Measurements from ENCODE around the gene NAT14. TPM values are rescaled to one million over a fixed set of nuclear protein-coding genes. Genes with fewer than 3 reads are reported as not detected.

NAT14 gene
- total and polyA plus RNA-seq, 2 donors from 2014 or later = 42.6 to 45.0 TPM

DNA sequence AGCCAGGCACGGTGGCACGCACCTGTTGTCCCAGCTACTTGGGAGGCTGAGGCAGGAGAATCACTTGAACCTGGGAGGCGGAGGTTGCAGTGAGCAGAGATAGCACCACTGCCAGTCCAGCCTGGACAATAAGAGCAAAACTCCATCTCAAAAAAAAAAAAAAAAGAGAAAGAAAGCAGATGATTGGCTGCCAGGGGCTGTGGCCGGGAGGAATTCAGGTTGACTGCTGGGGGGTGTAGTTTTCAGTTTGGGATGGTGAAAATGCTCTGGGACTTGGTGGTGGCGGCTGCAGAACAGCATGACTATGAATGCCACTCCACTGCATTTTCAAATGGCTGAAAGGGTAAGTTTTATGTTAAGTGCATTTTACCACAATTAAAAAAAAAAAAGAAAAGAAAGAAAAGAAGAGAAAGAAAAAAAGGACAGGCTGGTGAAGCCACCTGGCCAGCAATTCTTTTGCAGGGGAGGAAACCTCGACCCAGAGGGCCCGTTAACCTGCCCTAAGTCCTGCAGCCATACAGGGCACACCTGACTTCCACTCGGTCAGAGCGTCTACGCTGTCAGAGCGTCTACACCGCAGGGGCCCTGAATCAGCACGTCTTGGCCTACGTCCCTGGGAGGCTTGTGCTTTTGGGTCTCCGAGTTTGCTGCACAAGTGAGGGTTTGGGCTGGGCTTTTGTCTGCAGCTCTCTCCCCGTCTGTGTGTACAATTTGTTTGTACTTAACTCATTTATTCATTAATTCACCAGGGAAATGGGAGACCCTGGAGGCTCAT is 27.1 kb upstream of the NAT14 start:
- TF ChIP-seq, protein P1, sequence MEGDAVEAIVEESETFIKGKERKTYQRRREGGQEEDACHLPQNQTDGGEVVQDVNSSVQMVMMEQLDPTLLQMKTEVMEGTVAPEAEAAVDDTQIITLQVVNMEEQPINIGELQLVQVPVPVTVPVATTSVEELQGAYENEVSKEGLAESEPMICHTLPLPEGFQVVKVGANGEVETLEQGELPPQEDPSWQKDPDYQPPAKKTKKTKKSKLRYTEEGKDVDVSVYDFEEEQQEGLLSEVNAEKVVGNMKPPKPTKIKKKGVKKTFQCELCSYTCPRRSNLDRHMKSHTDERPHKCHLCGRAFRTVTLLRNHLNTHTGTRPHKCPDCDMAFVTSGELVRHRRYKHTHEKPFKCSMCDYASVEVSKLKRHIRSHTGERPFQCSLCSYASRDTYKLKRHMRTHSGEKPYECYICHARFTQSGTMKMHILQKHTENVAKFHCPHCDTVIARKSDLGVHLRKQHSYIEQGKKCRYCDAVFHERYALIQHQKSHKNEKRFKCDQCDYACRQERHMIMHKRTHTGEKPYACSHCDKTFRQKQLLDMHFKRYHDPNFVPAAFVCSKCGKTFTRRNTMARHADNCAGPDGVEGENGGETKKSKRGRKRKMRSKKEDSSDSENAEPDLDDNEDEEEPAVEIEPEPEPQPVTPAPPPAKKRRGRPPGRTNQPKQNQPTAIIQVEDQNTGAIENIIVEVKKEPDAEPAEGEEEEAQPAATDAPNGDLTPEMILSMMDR (IDR thresholded peaks at IDR 0.05; ENCODE audit: borderline replicate concordance, extremely low read depth, insufficient read depth) = no peak
- no peak for DNase-seq
- peaks cover 0 to 5% (median 4%) of the 10 kb centered on the region in 3 donors for H3K4me1 ChIP-seq (ENCODE audit: control insufficient read depth in 2 of 3, insufficient read depth in 2 of 3, low read depth in 1 of 3, low read length in 3 of 3)
- no peak for FAIRE-seq
- H3K27ac ChIP-seq (ENCODE audit: low read depth in 2 of 2, low read length in 2 of 2) = no peak overlapping the region
- H3K4me3 ChIP-seq (ENCODE audit: low read length in 3 of 3) = no peak overlapping the region
- H3K9ac ChIP-seq (ENCODE audit: low read length in 3 of 3) = no peak overlapping the region
- H3K9me3 ChIP-seq (ENCODE audit: control insufficient read depth in 2 of 3, insufficient read depth in 1 of 3, low read length in 3 of 3) = no peaks in the 10 kb centered on the region
- no peaks in the 10 kb centered on the region for H3K27me3 ChIP-seq (ENCODE audit: control insufficient read depth, insufficient read depth, low read length)
- H3K36me3 ChIP-seq (ENCODE audit: control insufficient read depth in 2 of 3, insufficient read depth in 3 of 3, low read length in 3 of 3) = no peaks in the 10 kb centered on the region
- intact Hi-C loops (cut with DNase I) = no loop called here

DNA sequence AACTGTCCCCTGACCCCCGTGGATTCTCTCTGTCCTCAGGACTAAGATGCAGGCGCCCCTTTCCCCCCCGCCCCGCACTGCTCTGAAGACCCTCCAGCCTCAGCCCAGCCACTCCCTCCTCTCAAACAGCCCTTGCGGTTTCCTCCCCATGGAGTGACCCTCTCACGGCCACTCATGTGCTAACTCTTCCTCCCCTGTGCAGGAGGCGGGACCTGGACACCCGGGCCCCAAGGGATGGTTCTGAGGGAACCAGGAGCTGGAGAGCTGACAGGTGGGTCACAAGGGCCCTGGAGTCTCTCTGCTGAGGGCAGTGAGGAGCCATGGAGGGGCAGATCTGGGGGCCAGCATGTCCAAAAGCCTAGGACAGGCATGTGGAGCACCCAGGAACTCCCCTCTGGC is 25.4 kb upstream of the NAT14 start:
- peak overlapping the region in 2 of 3 donors; percentile 18 to 94 for H3K4me3 ChIP-seq (ENCODE audit: low read length in 3 of 3)
- H3K36me3 ChIP-seq (ENCODE audit: control insufficient read depth in 2 of 3, insufficient read depth in 3 of 3, low read length in 3 of 3) = no peaks in the 10 kb centered on the region
- DNase-seq (peak in 1 of 5 donors; percentile 55), FAIRE-seq (no peak)
- TF ChIP-seq, protein P1 (IDR thresholded peaks at IDR 0.05; ENCODE audit: borderline replicate concordance, extremely low read depth, insufficient read depth) = no peak
- no peaks in the 10 kb centered on the region for H3K27me3 ChIP-seq (ENCODE audit: control insufficient read depth, insufficient read depth, low read length)
- intact Hi-C loops (cut with DNase I) = no loop called here
- H3K4me1 ChIP-seq (ENCODE audit: control insufficient read depth in 2 of 3, insufficient read depth in 2 of 3, low read depth in 1 of 3, low read length in 3 of 3) = peaks cover 0 to 5% (median 4%) of the 10 kb centered on the region in 3 donors
- no peak overlapping the region for H3K27ac ChIP-seq (ENCODE audit: low read depth in 2 of 2, low read length in 2 of 2)
- H3K9ac ChIP-seq (ENCODE audit: low read length in 3 of 3) = peak overlapping the region in 1 of 3 donors; percentile 24
- H3K9me3 ChIP-seq (ENCODE audit: control insufficient read depth in 2 of 3, insufficient read depth in 1 of 3, low read length in 3 of 3) = no peaks in the 10 kb centered on the region

DNA sequence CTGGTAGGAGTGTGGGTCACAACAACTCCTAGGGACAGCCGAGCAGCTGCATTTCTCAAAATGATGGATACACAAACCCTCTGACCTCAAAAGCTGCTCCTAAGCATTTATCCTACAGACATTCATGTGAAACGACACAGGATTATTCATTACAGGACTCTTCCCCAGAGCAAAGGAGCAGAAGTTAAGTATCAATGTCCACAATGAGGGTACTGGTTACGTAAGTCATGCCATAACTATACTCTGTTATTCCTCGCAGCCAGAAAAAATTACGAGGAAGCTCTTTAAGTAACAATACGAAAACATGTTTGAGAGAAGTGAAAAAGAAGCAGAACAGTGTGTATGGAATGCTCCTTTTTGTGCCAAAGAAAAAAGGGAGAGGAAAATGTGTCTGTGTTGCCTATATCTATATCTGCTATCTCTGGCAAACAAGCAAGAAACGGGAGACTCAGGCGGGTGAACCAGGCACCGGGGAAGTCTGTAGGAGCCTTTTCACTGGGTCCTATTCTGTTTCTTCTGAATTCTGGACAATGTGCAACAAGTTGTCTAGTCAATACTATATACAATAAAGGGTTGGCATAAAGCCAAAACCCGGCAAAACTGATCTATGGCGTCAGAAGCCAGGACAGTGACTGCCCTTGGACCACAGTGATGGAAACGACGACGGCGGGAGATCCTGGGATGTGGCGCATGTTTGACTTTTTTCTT is 24.9 kb upstream of the NAT14 start:
- intact Hi-C loops (cut with DNase I) = no loop called here
- Histone ChIP-seq H3K9ac (ENCODE audit: low read length in 3 of 3) (peak overlapping the region in 1 of 3 donors; percentile 24), H3K36me3 (ENCODE audit: control insufficient read depth in 2 of 3, insufficient read depth in 3 of 3, low read length in 3 of 3) (no peaks in the 10 kb centered on the region), H3K27me3 (ENCODE audit: control insufficient read depth, insufficient read depth, low read length) (no peaks in the 10 kb centered on the region), H3K9me3 (ENCODE audit: control insufficient read depth in 2 of 3, insufficient read depth in 1 of 3, low read length in 3 of 3) (no peaks in the 10 kb centered on the region), H3K4me3 (ENCODE audit: low read length in 3 of 3) (peak overlapping the region; percentile 6 to 94 (median 87)), H3K27ac (ENCODE audit: low read depth in 2 of 2, low read length in 2 of 2) (no peak overlapping the region), H3K4me1 (ENCODE audit: control insufficient read depth in 2 of 3, insufficient read depth in 2 of 3, low read depth in 1 of 3, low read length in 3 of 3) (peaks cover 0 to 5% (median 4%) of the 10 kb centered on the region in 3 donors)
- TF ChIP-seq, protein P1 (IDR thresholded peaks at IDR 0.05; ENCODE audit: borderline replicate concordance, extremely low read depth, insufficient read depth) = no peak
- no peak for FAIRE-seq
- peak in 2 of 5 donors; percentile 39 to 57 for DNase-seq
